ENCODE results near the gene ZBTB42.

The ZBTB42 gene

DNA sequence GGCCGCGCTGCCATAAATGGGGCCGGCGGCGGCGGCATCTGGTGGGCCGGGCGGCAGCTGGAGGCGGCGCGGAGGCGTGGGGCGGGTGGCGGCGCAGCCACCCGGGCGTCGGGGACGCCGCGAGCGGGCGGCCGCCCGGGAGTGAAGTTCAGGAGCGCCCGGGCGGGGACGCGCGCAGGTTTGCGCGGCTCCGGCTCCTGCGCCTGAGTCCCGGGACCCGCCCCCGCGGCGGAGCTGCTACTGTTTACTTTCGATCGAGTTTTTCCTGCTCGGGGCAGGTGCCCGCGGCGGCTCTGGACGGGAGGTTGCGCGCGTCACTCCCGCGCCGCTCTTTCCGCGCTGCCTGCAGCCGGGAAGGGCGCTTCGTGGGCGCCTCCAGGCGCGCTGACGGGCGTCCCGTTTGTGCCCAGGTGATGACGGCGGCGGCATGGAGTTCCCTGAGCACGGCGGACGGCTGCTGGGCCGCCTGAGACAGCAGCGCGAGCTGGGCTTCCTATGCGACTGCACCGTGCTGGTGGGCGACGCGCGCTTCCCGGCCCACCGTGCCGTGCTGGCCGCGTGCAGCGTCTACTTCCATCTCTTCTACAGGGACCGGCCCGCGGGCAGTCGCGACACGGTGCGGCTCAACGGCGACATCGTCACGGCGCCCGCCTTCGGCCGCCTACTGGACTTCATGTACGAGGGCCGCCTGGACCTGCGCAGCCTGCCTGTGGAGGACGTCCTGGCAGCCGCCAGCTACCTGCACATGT is at the start of gene ZBTB42:
ZBTB42 (plus strand) TSS at position 331 of the 749 bp plus-strand sequence; CDS start at position 428, 97 bp downstream.
- no peak for FAIRE-seq

DNA sequence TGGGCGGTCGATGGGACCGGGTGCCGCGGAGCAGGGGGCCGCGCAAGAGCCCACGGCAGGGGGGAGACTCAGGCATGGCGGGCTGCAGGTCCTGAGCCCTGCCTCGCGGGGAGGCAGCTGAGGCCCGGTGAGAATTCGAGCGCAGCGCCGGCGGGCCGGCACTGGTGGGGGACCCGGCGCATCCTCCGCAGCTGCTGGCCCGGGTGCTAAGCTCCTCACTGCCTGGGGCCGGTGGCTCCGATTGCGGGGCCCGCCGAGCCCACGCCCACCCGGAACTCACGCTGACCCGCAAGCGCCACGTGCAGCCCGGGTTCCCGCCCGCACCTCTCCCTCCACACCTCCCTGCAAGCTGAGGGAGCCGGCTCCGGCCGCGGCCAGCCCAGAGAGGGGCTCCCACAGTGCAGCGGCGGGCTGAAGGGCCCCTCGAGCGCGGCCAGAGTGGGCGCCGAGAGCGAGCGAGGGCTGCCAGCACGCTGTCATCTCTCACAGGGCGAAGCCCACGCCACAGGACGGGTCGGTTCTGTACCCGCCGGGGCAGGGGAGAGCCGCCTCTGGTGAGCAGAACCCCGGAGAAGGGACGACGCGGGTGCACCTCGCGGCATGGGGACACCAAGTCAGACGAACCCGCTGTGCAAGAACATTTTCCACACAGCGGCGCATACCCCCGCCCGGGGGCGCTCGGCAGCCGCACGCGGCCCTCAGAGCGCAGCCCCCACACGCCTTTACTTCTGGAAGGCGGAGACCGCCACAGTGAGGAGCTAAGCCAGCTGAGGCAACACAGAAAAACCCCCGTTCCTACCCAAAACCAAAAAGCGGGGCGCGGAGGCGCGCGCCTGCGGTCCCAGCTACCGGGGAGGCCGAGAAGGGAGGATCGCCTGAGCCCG is 49.1 kb upstream of the ZBTB42 start:
- FAIRE-seq = no peak

- no peak for FAIRE-seq
Observed at GRCh38 chr14:104752423-104752734, 48.5 kb upstream of the ZBTB42 start.

DNA sequence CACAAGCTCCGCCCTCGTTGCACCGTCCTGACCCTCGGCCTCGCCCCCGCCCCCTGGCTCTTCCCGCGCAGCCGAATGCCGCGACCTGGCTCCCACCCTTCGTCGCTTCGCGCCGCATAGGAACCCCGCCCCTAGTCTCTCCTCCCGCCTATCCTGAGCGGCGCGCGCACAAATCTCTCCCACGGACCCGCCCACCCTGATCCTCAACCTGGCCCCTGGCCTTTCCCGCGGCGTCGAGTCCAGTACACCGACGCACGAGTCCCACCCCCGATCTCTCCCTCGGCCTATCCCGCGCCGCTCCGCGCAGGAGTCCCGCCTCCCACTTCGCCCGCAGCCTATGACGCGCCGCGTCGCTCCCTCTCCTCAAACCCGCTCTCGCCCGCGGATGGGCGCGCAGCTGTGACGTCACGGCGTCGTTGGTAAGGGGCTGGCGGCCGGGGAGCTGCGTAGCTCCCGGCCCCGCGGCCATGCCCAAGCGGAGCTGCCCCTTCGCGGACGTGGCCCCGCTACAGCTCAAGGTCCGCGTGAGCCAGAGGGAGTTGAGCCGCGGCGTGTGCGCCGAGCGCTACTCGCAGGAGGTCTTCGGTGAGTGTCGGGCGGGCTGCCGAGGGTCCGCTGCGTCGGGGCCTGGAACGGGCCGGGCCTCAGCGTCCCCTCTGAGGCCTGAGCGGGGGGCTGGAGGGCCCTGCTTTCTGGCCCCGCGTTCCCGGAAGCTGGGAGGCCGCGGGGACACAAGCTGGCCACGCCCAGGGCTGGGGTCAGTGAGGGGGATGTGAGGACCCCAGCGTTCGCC is 48.0 kb upstream of the ZBTB42 start, which contains the start of gene SIVA1:
SIVA1 (plus strand) TSS at position 413 of the 793 bp plus-strand sequence; CDS start at position 468, 55 bp downstream.
- FAIRE-seq = peak; percentile 96

- FAIRE-seq = no peak
Observed at GRCh38 chr14:104753528-104754212, 47.2 kb upstream of the ZBTB42 start.

DNA sequence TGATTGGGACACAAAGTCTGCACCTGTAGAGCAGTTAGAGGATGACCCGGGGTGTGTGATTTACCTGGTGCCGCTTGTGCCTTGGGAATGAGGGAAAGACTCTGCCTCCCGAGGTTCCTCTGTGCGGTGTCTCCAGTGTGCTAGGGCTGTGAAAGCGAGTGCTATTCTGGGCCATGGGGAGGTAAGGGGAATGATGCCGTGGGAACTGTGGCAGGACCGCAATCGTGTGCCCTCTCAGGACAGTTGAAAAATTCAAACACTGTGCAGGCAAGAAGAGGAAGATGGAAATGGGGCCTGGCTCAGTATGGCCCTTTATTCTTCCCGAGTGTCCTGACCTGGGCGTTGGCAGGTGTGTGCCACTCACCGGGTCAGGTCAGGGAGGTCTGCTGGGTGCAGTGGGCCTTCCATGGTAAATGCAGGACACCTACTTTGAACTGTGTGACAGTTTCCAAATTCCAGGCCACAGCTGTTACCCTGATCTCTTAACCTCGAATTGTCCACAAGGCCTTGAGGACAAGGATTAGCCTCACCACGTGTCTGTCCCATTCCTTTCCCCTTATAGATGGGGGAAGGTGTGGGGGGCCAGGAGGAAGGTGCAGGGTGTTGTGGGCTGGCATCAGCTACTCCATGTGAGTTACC is 46.6 kb upstream of the ZBTB42 start:
- no peak for FAIRE-seq

DNA sequence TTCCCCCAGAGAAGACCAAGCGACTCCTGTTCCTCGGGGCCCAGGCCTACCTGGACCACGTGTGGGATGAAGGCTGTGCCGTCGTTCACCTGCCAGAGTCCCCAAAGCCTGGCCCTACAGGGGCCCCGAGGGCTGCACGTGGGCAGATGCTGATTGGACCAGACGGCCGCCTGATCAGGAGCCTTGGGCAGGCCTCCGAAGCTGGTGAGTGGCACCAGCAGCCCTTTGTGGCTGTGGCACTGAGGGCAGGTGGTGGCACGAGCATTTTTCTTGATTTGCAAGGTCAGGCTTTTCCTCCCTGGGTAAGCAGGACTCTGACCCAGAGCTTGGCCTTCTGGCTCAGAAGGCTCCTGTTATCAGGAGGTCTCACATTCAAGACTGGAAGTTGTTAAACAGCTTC is 45.3 kb upstream of the ZBTB42 start:
- no peak for FAIRE-seq

- FAIRE-seq = no peak
Observed at GRCh38 chr14:104756477-104757237, 44.2 kb upstream of the ZBTB42 start.

GRCh38 chr14:104757238-104757585 is 43.7 kb upstream of the ZBTB42 start:
- no peak for FAIRE-seq

DNA sequence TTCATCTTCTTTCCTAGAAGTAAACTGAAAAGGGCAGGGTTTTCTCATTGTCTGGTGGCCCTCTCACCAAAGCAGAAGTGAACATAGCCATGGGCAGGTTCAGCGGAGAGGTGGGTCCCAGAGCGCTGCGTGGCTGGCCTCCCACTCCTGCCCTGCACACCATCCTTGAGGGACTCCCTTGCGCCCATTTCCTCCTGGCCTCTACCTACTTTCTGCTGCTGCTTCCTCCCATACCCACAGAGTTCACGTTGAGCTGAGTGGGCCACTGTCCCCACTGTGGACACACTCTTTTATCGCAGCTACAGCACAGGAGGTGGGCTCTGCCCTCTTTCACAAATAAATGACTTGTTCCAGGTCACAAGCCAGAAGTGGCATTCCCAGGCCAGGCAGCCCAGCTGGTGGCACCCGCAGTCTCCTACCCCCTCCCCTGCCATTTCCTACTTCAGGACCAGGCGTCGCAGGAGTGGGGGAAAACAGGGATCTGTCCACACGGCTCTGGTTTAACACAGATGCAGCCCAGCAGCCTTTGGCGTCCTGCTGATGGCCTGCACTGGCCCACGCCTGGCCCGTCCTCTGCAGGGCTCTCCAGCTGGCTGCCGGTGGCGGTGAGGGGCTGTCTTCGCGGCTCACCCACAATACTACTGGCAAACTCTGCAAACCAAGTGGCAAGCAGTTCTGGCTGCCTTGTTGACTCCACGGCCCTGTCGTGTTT is 43.1 kb upstream of the ZBTB42 start:
- no peak for FAIRE-seq

DNA sequence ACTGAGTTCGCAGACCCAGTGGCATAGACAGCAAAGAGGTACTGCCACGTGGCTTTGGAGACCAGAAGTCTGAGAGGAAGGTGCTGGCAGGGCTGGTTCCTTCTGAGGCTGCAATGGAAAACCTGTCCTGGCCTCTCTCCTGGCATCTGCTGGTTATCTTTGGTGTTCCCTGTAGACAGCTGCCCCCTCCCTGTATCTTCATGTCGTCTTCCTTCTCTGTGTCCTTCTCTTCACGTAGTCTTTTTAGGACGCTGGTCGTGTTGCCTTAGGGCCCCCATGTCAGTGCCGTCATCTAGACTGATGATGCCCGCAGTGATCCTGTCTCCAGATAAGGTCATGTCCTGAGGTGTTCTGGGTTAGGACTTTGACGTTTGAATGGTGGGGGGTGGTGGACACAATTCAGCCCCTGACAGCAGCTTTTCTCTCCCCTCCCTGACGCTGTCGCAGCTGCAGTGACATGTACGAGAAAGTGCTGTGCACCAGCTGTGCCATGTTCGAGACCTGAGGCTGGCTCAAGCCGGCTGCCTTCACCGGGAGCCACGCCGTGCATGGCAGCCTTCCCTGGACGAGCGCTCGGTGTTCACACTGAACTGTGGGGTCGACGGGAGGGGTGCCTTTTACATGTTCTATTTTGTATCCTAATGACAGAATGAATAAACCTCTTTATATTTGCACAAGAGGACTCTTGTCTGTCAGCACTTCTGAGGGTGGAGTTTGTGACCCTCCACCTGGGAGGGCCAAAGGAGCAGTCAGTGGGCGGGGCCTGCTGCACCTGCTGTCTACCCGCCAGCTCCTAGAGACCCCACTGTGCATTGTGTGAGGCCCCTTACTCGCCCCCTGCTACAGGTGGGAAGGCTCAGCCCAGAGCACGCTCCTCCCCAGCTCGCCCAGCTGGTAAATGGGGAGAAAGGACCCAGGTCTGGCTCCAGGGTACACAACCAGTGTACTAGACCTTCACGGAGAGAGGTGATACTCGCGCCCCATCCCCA is 41.6 kb upstream of the ZBTB42 start:
- FAIRE-seq = no peak

- no peak for FAIRE-seq
Observed at GRCh38 chr14:104765517-104765916, 35.4 kb upstream of the ZBTB42 start.

GRCh38 chr14:104766256-104766862 is 34.5 kb upstream of the ZBTB42 start:
- no peak for FAIRE-seq

DNA sequence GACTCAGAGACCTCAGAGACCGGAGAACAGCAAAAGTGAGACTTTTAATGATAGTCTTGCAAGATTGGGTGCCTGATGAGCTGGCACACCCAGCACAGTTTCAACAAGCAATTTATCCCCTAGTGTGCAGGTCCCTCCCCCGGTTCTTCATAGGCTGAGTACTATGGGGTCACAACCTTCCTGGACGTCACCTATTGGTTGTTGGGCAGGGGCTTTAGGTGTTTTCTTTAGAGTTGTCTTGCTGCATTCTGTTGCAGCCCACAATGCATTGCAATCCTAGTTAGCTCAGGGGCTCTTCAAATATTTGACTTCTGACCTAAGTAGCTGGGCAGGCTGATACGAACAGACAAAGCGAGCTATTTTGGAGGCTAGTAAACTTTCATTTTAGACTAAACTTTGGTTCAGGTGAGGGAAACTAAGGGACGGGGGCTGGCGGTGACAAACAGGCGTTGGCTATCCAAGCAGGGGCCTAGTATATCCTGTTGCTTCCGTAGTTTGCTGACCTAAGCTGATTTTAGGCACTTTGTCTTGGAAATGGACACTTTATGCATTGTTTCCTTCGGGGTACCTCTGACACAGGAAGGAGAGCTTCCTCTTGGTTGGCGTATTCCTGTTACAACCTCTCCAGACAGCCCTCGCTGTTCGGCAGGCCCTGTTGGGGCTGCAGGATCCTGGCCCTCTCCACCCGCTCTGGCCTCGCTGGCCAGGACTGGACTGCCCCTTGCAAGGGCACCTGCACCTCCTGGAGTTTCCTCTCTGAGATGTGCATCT is 33.9 kb upstream of the ZBTB42 start:
- FAIRE-seq = no peak

DNA sequence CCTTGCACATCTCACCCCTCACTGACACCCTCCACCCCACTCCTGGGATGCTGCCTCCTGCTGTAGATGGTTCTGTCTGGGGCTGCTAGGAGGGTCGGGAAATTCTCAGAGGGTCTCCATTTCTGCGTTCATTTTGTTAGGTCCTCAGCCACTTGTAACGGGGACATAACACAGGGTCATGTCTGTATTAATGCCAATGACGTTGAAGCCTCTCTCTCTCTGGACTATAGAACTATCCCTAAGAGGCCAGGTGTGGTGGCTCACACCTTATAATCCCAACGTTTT is 33.3 kb upstream of the ZBTB42 start:
- no peak for FAIRE-seq

- FAIRE-seq = no peak
Observed at GRCh38 chr14:104768437-104769323, 32.2 kb upstream of the ZBTB42 start.

- no peak for FAIRE-seq
Observed at GRCh38 chr14:104769324-104770071, 31.4 kb upstream of the ZBTB42 start.

All from A204.1 (cell line).